ENCODE results near the gene TBC1D32. TPM values are rescaled to one million over a fixed set of nuclear protein-coding genes. Genes with fewer than 3 reads are reported as not detected.
"Not testable (repeated sequence)": the region's sequence is repeated elsewhere in the genome, so short reads cannot be mapped to it uniquely, and the experiment has no call there.

TBC1D32 gene
- total RNA-seq, 6 experiments from 2014 or later, result 0.65 to 2.3 (median 1.7) TPM

DNA sequence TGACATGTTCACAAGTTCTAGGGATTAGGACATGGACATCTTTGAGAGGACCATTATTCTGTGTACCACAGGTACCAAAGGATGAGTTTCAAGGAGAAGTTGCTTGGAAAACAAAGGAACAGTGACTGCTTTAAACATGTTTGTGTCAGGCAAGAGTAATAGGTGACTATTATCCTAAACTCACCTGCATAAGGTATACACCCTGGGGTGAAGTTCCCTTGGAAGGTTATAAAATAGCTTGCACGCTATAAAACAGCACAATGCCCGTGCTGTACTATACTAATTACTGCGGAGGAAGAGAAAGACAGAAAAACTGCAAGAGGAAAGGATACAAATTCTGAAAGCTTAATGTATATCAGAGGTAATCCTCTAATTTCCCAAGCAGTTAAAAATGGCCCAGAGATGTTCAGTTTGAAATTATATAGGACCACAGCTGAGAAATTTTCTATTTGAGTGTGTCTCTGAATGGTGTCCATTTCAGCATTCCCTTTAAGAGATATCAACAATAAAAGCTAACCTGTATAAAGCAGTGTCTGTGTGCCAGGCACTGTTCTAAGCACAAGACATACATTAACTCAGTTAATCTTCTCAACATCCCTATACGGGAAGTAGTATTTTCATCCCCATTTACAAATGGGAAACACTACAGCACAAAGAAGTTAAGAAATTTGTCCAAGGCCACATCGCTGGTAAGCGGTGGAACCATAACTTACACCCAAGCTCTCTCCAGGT lies 19.7 kb downstream of the TBC1D32 start:
- Histone ChIP-seq H3K27ac (no peak overlapping the region), H3K36me3 (no peaks in the 10 kb centered on the region)
- intact Hi-C loops (cut with DNase I), result no loop called here

DNA sequence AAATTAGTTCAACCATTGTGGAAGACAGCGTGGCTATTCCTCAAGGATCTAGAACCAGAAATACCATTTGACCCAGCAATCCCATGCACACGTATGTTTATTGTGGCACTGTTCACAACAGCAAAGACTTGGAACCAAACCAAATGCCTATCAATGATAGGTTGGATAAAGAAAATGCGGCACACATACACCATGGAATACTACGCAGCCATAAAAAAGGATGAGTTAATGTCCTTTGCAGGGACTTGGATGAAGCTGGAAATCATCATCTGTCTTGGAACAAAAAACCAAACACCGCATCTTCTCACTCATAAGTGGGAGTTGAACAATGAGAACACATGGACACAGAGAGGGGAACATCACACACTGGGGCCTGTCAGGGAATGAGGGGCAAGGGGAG lies 22.5 kb downstream of the TBC1D32 start:
- H3K27ac ChIP-seq; H3K9me3 ChIP-seq; H3K4me3 ChIP-seq; H3K36me3 ChIP-seq; H3K4me1 ChIP-seq; ATAC-seq; H3K27me3 ChIP-seq; intact Hi-C loops (cut with DNase I); DNase-seq: not testable (repeated sequence)
- WGBS (ENCODE audit: insufficient coverage, low coverage, low lambda C conversion rate, missing lambda C conversion rate), result 100% methylated on average over 5 of the region's 5 CpGs

More for the DNA sequence above, 19.7 kb downstream of the TBC1D32 start:
- Histone ChIP-seq H3K9me3 (no peaks in the 10 kb centered on the region), H3K4me1 (peaks cover 0 to under 1% (median 0%) of the 10 kb centered on the region in 4 donors), H3K27me3 (no peaks in the 10 kb centered on the region), H3K4me3 (no peak overlapping the region)
- WGBS (ENCODE audit: insufficient coverage, low coverage, low lambda C conversion rate, missing lambda C conversion rate), result 88% methylated on average over 6 of the region's 6 CpGs
- DNase-seq (no peak), ATAC-seq (no peak)
- TF ChIP-seq, protein P1, sequence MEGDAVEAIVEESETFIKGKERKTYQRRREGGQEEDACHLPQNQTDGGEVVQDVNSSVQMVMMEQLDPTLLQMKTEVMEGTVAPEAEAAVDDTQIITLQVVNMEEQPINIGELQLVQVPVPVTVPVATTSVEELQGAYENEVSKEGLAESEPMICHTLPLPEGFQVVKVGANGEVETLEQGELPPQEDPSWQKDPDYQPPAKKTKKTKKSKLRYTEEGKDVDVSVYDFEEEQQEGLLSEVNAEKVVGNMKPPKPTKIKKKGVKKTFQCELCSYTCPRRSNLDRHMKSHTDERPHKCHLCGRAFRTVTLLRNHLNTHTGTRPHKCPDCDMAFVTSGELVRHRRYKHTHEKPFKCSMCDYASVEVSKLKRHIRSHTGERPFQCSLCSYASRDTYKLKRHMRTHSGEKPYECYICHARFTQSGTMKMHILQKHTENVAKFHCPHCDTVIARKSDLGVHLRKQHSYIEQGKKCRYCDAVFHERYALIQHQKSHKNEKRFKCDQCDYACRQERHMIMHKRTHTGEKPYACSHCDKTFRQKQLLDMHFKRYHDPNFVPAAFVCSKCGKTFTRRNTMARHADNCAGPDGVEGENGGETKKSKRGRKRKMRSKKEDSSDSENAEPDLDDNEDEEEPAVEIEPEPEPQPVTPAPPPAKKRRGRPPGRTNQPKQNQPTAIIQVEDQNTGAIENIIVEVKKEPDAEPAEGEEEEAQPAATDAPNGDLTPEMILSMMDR (IDR thresholded peaks at IDR 0.05), result no peak
- TF ChIP-seq POLR2A (IDR thresholded peaks at IDR 0.05), result no peak

- intact Hi-C loops (cut with DNase I), result no loop called here
- 89% methylated on average over 1 of the region's 1 CpG for WGBS (ENCODE audit: insufficient coverage, low coverage, low lambda C conversion rate, missing lambda C conversion rate)
- H3K9me3 ChIP-seq, result no peaks in the 10 kb centered on the region
- H3K27ac ChIP-seq, result no peak overlapping the region
- no peaks in the 10 kb centered on the region for H3K4me1 ChIP-seq
- TF ChIP-seq POLR2A (IDR thresholded peaks at IDR 0.05), result no peak
- TF ChIP-seq, protein P1 (IDR thresholded peaks at IDR 0.05), result no peak
- no peak overlapping the region for H3K4me3 ChIP-seq
- no peaks in the 10 kb centered on the region for H3K36me3 ChIP-seq
- DNase-seq (no peak), ATAC-seq (no peak)
- no peaks in the 10 kb centered on the region for H3K27me3 ChIP-seq
Measured at GRCh38 chr6:121310495-121310894, 23.8 kb downstream of the TBC1D32 start.

DNA sequence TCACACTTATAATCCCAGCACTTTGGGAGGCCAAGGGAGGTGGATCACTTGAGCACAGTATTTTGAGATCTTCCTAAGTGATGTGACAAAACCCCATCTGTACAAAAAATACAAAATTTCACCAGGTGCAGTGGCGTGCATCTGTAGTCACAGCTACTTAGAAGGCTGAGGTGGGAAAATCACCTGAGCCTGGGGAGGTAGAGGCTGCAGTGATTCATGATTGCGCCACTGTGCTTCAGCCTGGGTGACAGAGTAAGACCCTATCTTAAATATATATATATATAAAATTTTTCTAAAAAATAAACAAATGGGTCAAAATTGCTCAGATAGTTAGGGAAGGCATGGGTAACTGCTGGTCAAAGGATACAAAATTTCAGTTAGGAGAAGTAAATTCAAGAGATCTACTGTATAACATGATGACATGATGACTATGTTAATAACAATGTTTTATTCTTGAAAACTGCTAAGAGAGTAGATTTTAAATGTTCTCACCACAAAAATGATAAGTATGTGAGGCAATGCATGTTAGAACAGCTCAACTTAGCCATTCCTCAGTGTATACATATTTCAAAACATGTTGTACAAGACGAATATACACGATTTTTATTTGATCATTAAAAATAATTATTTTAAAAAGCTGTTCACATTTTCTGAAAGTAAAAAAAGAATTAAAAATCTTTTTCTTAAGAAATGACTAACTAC lies 24.4 kb downstream of the TBC1D32 start:
- intact Hi-C loops (cut with DNase I), result no loop called here
- DNase-seq (no peak), ATAC-seq (no peak)
- no peak for TF ChIP-seq POLR2A (IDR thresholded peaks at IDR 0.05)
- TF ChIP-seq, protein P1 (IDR thresholded peaks at IDR 0.05), result no peak
- 89% methylated on average over 4 of the region's 4 CpGs for WGBS (ENCODE audit: insufficient coverage, low coverage, low lambda C conversion rate, missing lambda C conversion rate)
- H3K36me3 ChIP-seq, result no peaks in the 10 kb centered on the region
- no peaks in the 10 kb centered on the region for H3K4me1 ChIP-seq
- H3K9me3 ChIP-seq, result no peaks in the 10 kb centered on the region
- no peak overlapping the region for H3K27ac ChIP-seq
- no peaks in the 10 kb centered on the region for H3K27me3 ChIP-seq
- H3K4me3 ChIP-seq, result no peak overlapping the region

DNA sequence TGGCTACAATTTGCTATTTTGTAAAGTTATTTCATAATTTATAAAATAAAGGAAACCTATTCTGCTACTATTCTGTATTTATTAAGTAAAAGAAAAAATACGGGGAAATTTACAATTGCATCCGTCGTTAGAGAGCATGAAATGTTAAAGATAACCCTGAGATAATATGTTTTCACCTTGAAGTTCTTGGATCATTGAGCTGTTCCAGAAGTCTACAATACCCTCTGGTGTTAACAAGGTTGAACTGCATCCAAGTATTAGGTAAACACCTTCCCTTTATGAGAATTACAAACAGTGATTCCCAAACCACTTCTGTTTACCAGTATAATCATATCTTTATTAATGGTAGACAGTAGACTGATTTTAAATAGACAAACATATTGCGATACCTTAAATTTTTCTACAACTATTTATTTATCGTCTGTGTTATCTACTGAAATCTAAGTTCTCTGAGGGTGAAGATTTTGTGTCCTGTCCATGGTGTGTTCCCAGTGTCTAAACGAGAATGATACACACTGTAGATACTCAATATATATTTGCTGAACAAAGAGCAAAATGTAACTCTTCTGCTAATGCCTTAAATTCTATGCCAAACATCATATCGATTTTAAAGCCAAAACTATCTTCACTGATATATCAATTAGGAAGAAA lies 28.2 kb downstream of the TBC1D32 start:
- H3K27me3 ChIP-seq, result no peaks in the 10 kb centered on the region
- intact Hi-C loops (cut with DNase I), result no loop called here
- TF ChIP-seq POLR2A (IDR thresholded peaks at IDR 0.05), result no peak
- TF ChIP-seq, protein P1 (IDR thresholded peaks at IDR 0.05), result peak; percentile 40 to 51 (median 46)
- H3K9me3 ChIP-seq, result no peaks in the 10 kb centered on the region
- 37% methylated on average over 7 of the region's 7 CpGs for WGBS (ENCODE audit: insufficient coverage, low coverage, low lambda C conversion rate, missing lambda C conversion rate)
- H3K36me3 ChIP-seq, result no peaks in the 10 kb centered on the region
- no peak overlapping the region for H3K27ac ChIP-seq
- no peak for DNase-seq
- H3K4me1 ChIP-seq, result no peaks in the 10 kb centered on the region
- H3K4me3 ChIP-seq, result no peak overlapping the region
- peak; percentile 49 to 79 (median 53) for ATAC-seq
